Globus pallidus (tissue), 1 donor: ENCODE data around the gene GGT6.

Experiments
- DNase-seq: peaks from one replicate; pipeline ENCODE4 v3.0.0-alpha.2; 2015; ENCODE audit warnings: low spot score

GGT6 gene

GRCh38 chr17:4553669-4554068 lies 6.7 kb downstream of the GGT6 start:
- DNase-seq = no peak

GRCh38 chr17:4551796-4552525 lies 8.4 kb downstream of the GGT6 start:
- no peak for DNase-seq

GRCh38 chr17:4551141-4551540 lies 9.2 kb downstream of the GGT6 start:
- DNase-seq = no peak

GRCh38 chr17:4550534-4551039 lies 9.8 kb downstream of the GGT6 start:
- DNase-seq = no peak

- DNase-seq = no peak
Observed at GRCh38 chr17:4549781-4550533, 10.4 kb downstream of the GGT6 start.

- no peak for DNase-seq
Observed at GRCh38 chr17:4548721-4549531, 11.5 kb downstream of the GGT6 start.

- DNase-seq = no peak
Observed at GRCh38 chr17:4548061-4548461, 12.3 kb downstream of the GGT6 start.

GRCh38 chr17:4547118-4547906 lies 13.1 kb downstream of the GGT6 start:
- DNase-seq = no peak

- no peak for DNase-seq
Observed at GRCh38 chr17:4545217-4545951, 15.0 kb downstream of the GGT6 start.

GRCh38 chr17:4544951-4545216 lies 15.5 kb downstream of the GGT6 start:
- no peak for DNase-seq

- no peak for DNase-seq
Observed at GRCh38 chr17:4544135-4544950, 16.0 kb downstream of the GGT6 start.

- DNase-seq = no peak
Observed at GRCh38 chr17:4543557-4544026, 16.8 kb downstream of the GGT6 start.

- DNase-seq = no peak
Observed at GRCh38 chr17:4542726-4543191, 17.6 kb downstream of the GGT6 start.

- DNase-seq = no peak
Observed at GRCh38 chr17:4542003-4542725, 18.2 kb downstream of the GGT6 start.

GRCh38 chr17:4541328-4542002 lies 18.9 kb downstream of the GGT6 start:
- DNase-seq = no peak

- DNase-seq = no peak
Observed at GRCh38 chr17:4540687-4541327, 19.6 kb downstream of the GGT6 start.

- DNase-seq = no peak
Observed at GRCh38 chr17:4540224-4540651, 20.1 kb downstream of the GGT6 start.

- DNase-seq = no peak
Observed at GRCh38 chr17:4539576-4540223, 20.7 kb downstream of the GGT6 start.
